ENCODE measurements around the gene GCNA.

GCNA gene

DNA sequence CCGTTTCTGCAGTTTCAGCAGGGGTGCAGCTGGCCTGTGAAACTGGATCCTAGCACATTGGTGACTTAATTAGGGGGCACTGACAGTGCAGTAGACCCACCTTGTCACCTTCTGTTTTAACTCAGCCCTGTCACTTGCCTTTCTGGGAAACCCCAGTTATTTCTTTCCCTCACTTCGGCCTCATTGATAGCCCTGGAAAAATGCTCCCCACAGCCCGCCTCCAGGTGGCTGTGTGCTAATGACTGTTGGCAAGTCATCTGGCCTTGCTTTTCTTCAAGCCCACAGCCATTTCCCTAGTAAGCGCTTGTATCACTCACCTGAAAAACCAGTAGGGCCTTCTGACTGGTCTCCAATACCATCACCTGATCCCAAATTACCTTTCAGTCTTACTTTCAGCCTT is 36.8 kb downstream of the GCNA start:
- TF ChIP-seq, protein P1, sequence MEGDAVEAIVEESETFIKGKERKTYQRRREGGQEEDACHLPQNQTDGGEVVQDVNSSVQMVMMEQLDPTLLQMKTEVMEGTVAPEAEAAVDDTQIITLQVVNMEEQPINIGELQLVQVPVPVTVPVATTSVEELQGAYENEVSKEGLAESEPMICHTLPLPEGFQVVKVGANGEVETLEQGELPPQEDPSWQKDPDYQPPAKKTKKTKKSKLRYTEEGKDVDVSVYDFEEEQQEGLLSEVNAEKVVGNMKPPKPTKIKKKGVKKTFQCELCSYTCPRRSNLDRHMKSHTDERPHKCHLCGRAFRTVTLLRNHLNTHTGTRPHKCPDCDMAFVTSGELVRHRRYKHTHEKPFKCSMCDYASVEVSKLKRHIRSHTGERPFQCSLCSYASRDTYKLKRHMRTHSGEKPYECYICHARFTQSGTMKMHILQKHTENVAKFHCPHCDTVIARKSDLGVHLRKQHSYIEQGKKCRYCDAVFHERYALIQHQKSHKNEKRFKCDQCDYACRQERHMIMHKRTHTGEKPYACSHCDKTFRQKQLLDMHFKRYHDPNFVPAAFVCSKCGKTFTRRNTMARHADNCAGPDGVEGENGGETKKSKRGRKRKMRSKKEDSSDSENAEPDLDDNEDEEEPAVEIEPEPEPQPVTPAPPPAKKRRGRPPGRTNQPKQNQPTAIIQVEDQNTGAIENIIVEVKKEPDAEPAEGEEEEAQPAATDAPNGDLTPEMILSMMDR (IDR thresholded peaks at IDR 0.05; ENCODE audit: borderline replicate concordance, control extremely low read depth, extremely low read depth, insufficient read depth, missing control alignments), result no peak
- in situ Hi-C loops (cut with MboI; ENCODE audit: low sequenced_read_pairs, unreplicated experiment), result no loop called here
- DNase-seq (ENCODE audit: low spot score), result no peak

DNA sequence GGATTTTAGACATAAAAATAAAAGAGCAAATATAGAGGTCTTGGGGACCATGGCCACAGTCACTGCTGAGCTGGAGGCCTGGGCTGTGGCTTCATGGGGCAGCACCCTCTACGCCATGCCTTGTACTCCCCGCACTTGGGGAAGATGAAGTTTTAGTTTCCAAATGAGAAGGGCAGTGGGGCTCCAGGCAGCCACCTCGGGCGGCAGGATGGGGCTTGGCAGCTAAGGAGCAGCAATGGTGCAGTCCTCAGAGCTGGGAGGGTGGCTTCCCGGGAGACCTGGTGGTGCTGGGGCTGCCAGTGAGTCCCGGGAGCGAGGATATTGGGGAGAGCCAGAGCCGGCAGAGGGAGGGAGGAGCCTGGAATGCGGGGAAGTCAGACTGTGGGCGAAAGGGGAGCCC is 37.7 kb downstream of the GCNA start:
- DNase-seq (ENCODE audit: low spot score), result peak; percentile 28
- TF ChIP-seq, protein P1 (IDR thresholded peaks at IDR 0.05; ENCODE audit: borderline replicate concordance, control extremely low read depth, extremely low read depth, insufficient read depth, missing control alignments), result no peak
- in situ Hi-C loops (cut with MboI; ENCODE audit: low sequenced_read_pairs, unreplicated experiment), result no loop called here

DNA sequence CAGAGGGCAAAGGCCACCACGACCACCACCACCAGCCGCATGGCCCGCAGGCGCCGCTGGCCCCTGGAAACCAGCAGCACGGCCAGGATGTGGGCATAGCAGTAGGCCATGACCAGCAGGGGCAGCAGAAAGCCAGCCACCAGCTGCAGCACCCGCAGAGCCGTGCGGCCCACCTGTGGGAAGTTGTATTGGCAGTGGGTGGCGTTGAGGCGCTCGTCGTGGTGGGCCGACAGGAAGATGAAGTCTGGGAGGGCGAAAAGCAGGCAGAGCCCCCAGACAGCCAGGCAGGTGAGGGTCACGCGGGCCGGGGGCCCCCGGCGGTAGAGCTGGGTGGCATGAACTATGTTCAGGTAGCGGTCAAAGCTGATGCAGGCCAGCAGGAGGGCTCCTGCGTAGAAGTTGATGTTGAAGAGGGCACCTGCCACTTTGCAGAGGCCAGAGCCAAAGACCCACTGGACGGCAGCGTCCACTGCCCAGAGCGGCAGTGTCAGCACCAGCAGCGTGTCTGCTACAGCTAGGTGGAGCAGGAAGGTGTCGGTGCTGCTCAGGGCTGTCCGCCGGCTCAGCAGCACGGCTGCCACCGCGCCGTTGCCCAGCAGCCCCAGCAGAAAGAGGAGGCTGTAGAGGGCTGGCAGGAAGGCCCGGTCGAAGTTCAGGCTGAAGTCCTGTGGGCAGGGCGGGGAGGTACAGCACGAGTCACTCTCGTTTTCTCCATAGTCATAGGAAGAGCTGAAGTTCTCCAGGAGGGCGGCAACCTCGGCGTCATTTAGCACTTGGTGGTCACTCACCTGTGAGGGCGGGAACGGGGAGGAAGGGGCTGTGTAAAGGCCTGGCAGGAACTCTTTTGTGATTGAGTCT is 38.7 kb downstream of the GCNA start:
- in situ Hi-C loops (cut with MboI; ENCODE audit: low sequenced_read_pairs, unreplicated experiment), result no loop called here
- DNase-seq (ENCODE audit: low spot score), result peak; percentile 33
- TF ChIP-seq, protein P1 (IDR thresholded peaks at IDR 0.05; ENCODE audit: borderline replicate concordance, control extremely low read depth, extremely low read depth, insufficient read depth, missing control alignments), result no peak

DNA sequence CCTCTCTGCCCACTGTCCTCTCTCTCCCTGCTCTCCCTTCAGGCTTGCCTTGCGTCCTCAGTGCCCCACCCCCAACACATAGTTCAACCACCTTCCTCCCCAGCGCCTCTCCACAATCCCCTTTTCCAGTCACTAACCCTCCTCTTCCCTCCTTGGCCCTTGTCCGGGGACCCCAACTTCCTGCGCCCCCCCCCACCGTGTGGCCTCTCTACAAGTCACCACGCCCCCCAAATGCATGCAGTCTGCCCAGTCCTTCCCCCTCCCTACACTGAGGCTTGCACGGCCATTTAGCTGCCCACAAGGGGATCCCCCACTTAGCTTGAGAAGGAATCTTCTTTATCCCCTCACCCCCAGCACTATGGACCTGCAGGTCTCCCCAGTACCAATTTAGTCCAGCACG is 39.5 kb downstream of the GCNA start:
- in situ Hi-C loops (cut with MboI; ENCODE audit: low sequenced_read_pairs, unreplicated experiment), result no loop called here
- DNase-seq (ENCODE audit: low spot score), result no peak
- TF ChIP-seq, protein P1 (IDR thresholded peaks at IDR 0.05; ENCODE audit: borderline replicate concordance, control extremely low read depth, extremely low read depth, insufficient read depth, missing control alignments), result no peak

DNA sequence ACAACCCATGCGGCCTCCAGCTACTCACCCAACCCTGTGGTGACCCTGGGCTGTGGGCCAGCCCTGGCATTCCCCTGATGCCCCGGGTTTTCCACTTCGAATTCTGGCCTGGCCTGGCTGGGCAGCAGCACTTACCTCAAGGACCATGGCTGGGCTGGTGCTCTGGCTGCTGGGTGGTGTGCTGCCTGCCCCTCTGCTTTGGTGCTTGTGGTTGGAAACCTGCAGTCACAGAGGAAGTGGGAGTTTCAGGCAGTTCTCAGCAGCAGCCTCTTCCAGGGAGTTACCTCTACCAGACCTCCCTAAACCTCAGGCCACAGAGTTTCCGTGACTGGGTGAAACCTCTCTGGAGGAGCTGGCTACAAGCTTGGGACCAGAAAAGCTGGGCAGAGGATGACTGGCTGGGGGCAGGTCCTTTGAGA is 40.1 kb downstream of the GCNA start, which contains the start of gene CXCR3:
Gene CXCR3 (minus strand): TSS at position 209 of the 419 bp plus-strand sequence. CDS start 62 bp downstream, at position 147.
- peak; percentile 58 for DNase-seq (ENCODE audit: low spot score)
- in situ Hi-C loops (cut with MboI; ENCODE audit: low sequenced_read_pairs, unreplicated experiment), result no loop called here
- TF ChIP-seq, protein P1 (IDR thresholded peaks at IDR 0.05; ENCODE audit: borderline replicate concordance, control extremely low read depth, extremely low read depth, insufficient read depth, missing control alignments), result no peak

DNA sequence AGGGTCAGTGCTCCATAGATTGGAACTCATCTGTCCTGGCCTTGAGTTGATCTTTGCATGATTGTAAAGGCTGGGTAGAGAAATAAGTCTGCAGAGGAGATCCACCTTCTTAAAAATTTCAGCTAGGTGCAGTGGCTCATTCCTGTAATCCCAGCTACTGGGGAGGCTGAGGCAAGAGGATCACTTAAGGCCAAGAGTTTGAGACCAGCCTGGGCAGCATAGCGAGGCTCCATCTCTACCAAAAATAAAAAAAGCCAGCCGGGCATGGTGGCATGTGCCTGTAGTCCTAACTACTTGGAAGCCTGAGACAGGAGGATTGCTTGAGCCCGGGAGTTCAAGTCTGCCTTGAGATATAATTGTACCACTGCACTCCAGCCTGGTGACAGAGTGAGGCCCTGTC is 40.5 kb downstream of the GCNA start:
- no peak for DNase-seq (ENCODE audit: low spot score)
- TF ChIP-seq, protein P1 (IDR thresholded peaks at IDR 0.05; ENCODE audit: borderline replicate concordance, control extremely low read depth, extremely low read depth, insufficient read depth, missing control alignments), result no peak
- in situ Hi-C loops (cut with MboI; ENCODE audit: low sequenced_read_pairs, unreplicated experiment), result no loop called here

Measured in GM13976 (cell line).